Measurements from ENCODE around the gene NELL2. TPM values are rescaled to one million over a fixed set of nuclear protein-coding genes. Genes with fewer than 3 reads are reported as not detected.
"Not testable (repeated sequence)": the region's sequence is repeated elsewhere in the genome, so short reads cannot be mapped to it uniquely, and the experiment has no call there.

NELL2 gene
- total RNA-seq, 6 donors from 2014 or later: 1.1 to 19.3 (median 4.2) TPM

DNA sequence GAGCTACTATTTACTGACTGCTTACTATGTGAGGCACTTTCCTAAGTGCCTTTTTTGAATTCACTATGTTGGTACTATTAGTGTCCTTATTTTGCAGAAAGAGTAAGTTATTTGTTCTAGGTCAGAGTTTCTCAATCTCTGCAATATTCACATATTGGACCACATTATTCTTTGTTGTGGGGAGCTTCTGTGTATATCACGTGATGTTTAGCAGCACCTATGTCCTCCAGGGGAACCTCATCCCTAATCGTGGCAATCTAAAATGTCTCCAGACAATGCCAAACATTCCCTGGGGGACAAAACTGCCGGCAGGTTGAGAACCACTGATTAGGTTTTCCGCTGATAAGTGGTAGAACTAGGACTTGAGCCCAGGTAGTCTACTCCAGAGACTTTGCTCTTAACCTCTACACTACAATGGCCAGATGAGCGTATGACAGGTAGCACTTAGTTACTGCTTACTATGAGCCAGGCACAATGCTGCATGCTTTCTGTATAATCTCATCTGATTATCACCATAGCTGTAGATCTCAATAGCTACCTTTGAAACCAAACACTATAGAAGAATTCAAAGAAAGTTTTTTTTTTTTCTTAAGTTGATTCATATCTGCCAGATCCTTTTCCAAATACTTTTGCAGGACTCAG is 38.9 kb downstream of the NELL2 start:
- no peaks in the 10 kb centered on the region for H3K27me3 ChIP-seq
- H3K27ac ChIP-seq: no peak overlapping the region
- DNase-seq (no peak), ATAC-seq (ENCODE audit: low FRiP score in 2 of 2) (no peak)
- H3K4me1 ChIP-seq: no peaks in the 10 kb centered on the region
- no peaks in the 10 kb centered on the region for H3K36me3 ChIP-seq
- TF ChIP-seq POLR2A (IDR thresholded peaks at IDR 0.05) (no peak), POLR2AphosphoS5 (IDR thresholded peaks at IDR 0.05) (no peak), EP300 (IDR thresholded peaks at IDR 0.05) (no peak)
- TF ChIP-seq, protein P1, sequence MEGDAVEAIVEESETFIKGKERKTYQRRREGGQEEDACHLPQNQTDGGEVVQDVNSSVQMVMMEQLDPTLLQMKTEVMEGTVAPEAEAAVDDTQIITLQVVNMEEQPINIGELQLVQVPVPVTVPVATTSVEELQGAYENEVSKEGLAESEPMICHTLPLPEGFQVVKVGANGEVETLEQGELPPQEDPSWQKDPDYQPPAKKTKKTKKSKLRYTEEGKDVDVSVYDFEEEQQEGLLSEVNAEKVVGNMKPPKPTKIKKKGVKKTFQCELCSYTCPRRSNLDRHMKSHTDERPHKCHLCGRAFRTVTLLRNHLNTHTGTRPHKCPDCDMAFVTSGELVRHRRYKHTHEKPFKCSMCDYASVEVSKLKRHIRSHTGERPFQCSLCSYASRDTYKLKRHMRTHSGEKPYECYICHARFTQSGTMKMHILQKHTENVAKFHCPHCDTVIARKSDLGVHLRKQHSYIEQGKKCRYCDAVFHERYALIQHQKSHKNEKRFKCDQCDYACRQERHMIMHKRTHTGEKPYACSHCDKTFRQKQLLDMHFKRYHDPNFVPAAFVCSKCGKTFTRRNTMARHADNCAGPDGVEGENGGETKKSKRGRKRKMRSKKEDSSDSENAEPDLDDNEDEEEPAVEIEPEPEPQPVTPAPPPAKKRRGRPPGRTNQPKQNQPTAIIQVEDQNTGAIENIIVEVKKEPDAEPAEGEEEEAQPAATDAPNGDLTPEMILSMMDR (IDR thresholded peaks at IDR 0.05): no peak
- H3K9me3 ChIP-seq: no peaks in the 10 kb centered on the region
- 74% methylated on average over 5 of the region's 5 CpGs for WGBS, 2 donors
- H3K4me3 ChIP-seq: no peak overlapping the region

DNA sequence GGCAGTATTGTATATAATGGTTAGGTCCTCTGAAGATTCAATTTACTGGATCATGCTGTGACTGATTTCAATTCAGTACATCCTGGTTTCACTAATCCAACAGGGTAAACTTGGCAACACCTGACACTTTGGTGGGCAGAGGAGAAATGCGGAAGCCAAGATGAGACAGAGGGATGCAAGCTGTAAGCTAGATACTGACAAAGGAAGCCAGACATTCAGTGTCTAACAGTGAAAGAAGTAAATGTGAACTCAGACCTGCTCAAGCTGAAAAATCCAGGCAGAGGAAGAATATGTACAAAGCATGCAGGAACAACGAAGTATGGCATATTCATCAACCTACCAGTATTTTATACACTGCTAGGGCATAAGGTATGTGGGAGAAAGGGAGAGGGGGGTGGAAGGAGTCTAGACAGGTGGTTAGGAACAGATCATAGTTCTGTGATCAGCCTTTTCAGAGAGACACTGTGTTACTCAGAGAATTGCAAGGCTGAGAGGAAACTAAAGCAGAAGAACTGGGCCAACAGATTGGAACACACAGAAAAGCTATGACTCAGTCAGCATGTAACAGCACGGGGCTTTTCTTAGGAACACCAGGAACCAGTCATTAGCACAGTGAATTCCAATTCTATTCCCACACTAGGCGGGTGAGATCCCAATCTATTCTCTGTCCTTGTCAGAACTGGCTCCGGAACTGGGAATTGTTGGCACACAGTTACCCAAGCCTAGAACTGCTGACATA is 40.3 kb downstream of the NELL2 start:
- no peaks in the 10 kb centered on the region for H3K36me3 ChIP-seq
- ATAC-seq (ENCODE audit: low FRiP score in 2 of 2) (no peak), DNase-seq (no peak)
- H3K4me3 ChIP-seq: no peak overlapping the region
- no peaks in the 10 kb centered on the region for H3K9me3 ChIP-seq
- no peaks in the 10 kb centered on the region for H3K4me1 ChIP-seq
- no peaks in the 10 kb centered on the region for H3K27me3 ChIP-seq
- no peak overlapping the region for H3K27ac ChIP-seq
- 82 to 88% methylated on average over 5 of the region's 5 CpGs for WGBS, 2 donors
- TF ChIP-seq EP300 (IDR thresholded peaks at IDR 0.05) (no peak), POLR2A (IDR thresholded peaks at IDR 0.05) (no peak), POLR2AphosphoS5 (IDR thresholded peaks at IDR 0.05) (no peak)
- TF ChIP-seq, protein P1 (IDR thresholded peaks at IDR 0.05): no peak

DNA sequence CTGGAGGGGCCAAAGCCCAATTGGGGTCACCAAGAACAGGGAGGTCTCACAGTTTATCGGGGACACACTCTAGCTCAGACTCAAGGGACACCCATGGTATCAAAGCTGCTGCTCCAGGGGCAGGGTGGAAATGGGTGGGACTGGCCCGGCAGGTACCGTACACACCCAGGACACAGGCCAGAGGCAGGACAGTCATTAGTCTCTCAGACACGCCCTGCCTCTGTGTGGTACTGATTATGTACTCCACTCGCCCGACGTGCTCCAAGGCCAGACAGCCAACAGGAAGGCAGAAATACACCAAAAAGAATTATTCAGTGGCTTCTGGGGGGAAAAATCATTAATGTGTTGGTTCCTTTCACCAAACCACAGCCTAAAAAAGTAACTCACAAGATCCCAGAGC is 41.1 kb downstream of the NELL2 start:
- not testable (repeated sequence) for H3K27ac ChIP-seq, H3K27me3 ChIP-seq, H3K4me1 ChIP-seq, H3K36me3 ChIP-seq, H3K4me3 ChIP-seq, H3K9me3 ChIP-seq
- peak; percentile 6 to 32 for ATAC-seq (ENCODE audit: low FRiP score in 2 of 2)
- 87 to 91% methylated on average over 6 to 7 of the region's 7 CpGs for WGBS, 2 donors
- peak in 1 of 2 donors; percentile 2 for DNase-seq

DNA sequence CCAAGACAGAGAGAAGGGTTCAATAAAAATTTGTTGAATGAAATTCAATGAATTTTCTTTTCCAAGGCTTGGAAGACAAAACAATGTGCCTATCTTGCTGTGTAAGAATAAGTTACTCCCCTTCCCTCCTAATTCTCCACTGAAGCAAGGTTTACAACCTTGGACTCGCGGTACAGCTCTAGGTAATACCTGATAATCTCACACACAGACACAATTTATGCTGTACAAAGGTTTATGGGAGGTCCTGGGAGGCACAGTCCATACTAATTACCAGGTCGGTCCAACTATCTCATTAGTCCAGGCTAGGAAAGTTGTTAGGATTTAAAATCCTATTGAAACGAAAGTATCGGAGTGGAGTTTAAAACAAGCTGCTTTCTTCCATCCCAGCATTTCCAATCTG is 42.6 kb downstream of the NELL2 start:
- TF ChIP-seq, protein P1 (IDR thresholded peaks at IDR 0.05): no peak
- TF ChIP-seq EP300 (IDR thresholded peaks at IDR 0.05) (no peak), POLR2A (IDR thresholded peaks at IDR 0.05) (no peak), POLR2AphosphoS5 (IDR thresholded peaks at IDR 0.05) (no peak)
- H3K36me3 ChIP-seq: no peaks in the 10 kb centered on the region
- 92 to 96% methylated on average over 5 of the region's 5 CpGs for WGBS, 2 donors

DNA sequence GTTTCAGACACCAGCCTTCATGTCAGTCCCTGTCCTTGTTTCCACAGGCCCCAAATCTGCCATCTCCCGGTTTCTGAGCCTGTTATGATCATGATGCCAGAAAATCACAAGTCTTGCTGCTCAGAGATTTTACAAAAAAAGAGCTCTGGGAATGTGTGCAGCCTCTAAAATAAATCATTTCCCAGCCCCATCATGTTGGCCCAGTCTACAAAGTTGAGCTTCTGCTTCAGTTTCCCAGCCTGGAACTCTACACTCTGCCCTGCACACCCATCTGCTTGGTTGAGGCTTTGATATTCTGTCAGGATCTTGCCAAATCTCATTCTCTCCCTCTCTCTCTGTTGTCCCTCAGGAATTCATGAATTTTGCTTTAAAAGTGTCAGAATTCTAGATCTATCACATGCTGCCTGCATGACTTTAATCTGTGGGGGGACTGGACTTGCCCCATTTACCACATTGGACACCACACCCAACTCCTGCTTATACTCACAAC is 45.5 kb downstream of the NELL2 start:
- Histone ChIP-seq H3K36me3 (no peaks in the 10 kb centered on the region), H3K27me3 (no peaks in the 10 kb centered on the region), H3K9me3 (no peaks in the 10 kb centered on the region), H3K27ac (no peak overlapping the region), H3K4me1 (no peaks in the 10 kb centered on the region), H3K4me3 (no peak overlapping the region)
- DNase-seq: no peak
- WGBS, 2 donors: 73 to 95% methylated on average over 1 of the region's 1 CpG
- TF ChIP-seq, protein P1 (IDR thresholded peaks at IDR 0.05): no peak
- no peak for TF ChIP-seq EP300 (IDR thresholded peaks at IDR 0.05)
- ATAC-seq (ENCODE audit: low FRiP score in 2 of 2): no peak

More for the DNA sequence above, 42.6 kb downstream of the NELL2 start:
- Histone ChIP-seq H3K4me1 (no peaks in the 10 kb centered on the region), H3K9me3 (no peaks in the 10 kb centered on the region), H3K27ac (no peak overlapping the region), H3K27me3 (no peaks in the 10 kb centered on the region), H3K4me3 (no peak overlapping the region)
- ATAC-seq (ENCODE audit: low FRiP score in 2 of 2): no peak
- no peak for DNase-seq

All from upper lobe of left lung (tissue), 6 donors.